WERI-Rb-1 (cell line): ENCODE data around the gene MRM1.

ENCODE experiments used
- DNase-seq: peaks from one replicate; pipeline ENCODE4 v3.0.0-alpha.2; 2020
- H3K27ac ChIP-seq: fragments of 250-450 bp; sonication (Bioruptor Pico); 2 replicates; pipeline ENCODE4 v1.5.1; 2020; ENCODE audit warnings: mild to moderate bottlenecking, moderate library complexity
- H3K27me3 ChIP-seq: fragments of 250-450 bp; sonication (Bioruptor Pico); 2 replicates; pipeline ENCODE4 v1.5.1; 2021; ENCODE audit warnings: mild to moderate bottlenecking, low read depth, moderate library complexity; ENCODE audit not compliant: insufficient read depth, severe bottlenecking
- H3K36me3 ChIP-seq: fragments of 250-450 bp; sonication (Bioruptor Pico); 2 replicates; pipeline ENCODE4 v1.5.1; 2020; ENCODE audit warnings: mild to moderate bottlenecking, moderate library complexity
- H3K4me3 ChIP-seq: 2 replicates; pipeline ENCODE4 v1.5.1; 2011; ENCODE audit warnings: low read depth, mild to moderate bottlenecking, control low read depth, low read length
- H3K9me3 ChIP-seq: fragments of 250-450 bp; sonication (Bioruptor Pico); 2 replicates; pipeline ENCODE4 v1.5.1; 2021; ENCODE audit warnings: mild to moderate bottlenecking, moderate library complexity; ENCODE audit not compliant: severe bottlenecking
- TF ChIP-seq, protein P1 (sequence below): IDR thresholded peaks from 2 replicates; pipeline ENCODE4 v1.5.1; 2011; ENCODE audit warnings: low read depth, mild to moderate bottlenecking, control low read depth, inconsistent platforms, low read length

MRM1 gene

DNA sequence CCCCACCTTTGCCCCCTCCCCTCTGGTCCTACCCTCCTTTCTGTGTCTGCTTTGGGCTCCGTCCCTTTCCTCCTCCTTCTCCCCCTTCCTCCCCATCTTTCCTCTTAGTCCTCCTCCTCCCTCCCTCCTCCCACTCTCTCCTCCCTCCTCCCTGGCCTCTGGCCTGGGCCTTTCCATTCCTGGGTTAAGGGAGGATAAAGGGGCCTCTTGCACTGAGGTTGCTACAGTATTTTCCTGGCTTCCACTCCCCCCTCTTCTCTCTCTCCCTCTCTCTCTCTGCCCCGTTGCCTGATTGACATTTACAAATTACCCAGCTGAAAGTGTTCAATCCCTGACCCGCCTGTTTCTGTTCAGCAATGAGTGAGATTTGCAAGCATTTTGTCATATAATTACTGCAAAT lies 44.0 kb downstream of the MRM1 start:
- Histone ChIP-seq H3K27me3 (no peaks in the 10 kb centered on the region), H3K4me3 (no peak overlapping the region), H3K27ac (no peak overlapping the region), H3K36me3 (no peaks in the 10 kb centered on the region), H3K9me3 (no peaks in the 10 kb centered on the region)
- TF ChIP-seq, protein P1, sequence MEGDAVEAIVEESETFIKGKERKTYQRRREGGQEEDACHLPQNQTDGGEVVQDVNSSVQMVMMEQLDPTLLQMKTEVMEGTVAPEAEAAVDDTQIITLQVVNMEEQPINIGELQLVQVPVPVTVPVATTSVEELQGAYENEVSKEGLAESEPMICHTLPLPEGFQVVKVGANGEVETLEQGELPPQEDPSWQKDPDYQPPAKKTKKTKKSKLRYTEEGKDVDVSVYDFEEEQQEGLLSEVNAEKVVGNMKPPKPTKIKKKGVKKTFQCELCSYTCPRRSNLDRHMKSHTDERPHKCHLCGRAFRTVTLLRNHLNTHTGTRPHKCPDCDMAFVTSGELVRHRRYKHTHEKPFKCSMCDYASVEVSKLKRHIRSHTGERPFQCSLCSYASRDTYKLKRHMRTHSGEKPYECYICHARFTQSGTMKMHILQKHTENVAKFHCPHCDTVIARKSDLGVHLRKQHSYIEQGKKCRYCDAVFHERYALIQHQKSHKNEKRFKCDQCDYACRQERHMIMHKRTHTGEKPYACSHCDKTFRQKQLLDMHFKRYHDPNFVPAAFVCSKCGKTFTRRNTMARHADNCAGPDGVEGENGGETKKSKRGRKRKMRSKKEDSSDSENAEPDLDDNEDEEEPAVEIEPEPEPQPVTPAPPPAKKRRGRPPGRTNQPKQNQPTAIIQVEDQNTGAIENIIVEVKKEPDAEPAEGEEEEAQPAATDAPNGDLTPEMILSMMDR = no peak
- peak; percentile 26 for DNase-seq

DNA sequence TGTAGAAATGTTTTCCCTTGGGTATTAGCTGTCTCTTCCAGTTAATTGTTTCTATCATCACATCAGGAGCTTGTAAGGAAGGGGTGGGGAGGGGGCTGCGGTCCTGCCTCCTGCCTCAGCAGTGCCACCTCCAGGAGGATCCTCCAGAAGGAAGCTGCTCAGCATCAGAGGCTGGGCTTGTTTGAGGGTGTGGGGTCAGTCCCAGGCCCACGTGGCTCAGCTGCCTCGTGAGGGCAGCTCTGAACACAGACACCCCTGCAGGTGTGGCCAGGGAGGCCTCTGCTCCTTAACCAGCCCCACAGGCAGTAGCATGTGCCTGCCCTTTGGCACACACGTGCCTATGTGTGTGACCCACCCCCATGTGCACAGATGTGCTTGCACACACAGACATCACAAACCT lies 46.3 kb downstream of the MRM1 start:
- Histone ChIP-seq H3K4me3 (no peak overlapping the region), H3K9me3 (no peaks in the 10 kb centered on the region), H3K36me3 (no peaks in the 10 kb centered on the region), H3K27ac (no peak overlapping the region), H3K27me3 (no peaks in the 10 kb centered on the region)
- peak; percentile 61 for DNase-seq
- TF ChIP-seq, protein P1 = peak; percentile 67

- H3K36me3 ChIP-seq = no peaks in the 10 kb centered on the region
- H3K4me3 ChIP-seq = peak overlapping the region; percentile 11
- H3K27ac ChIP-seq = peak overlapping the region; percentile 73
- H3K27me3 ChIP-seq = no peaks in the 10 kb centered on the region
- TF ChIP-seq, protein P1 = no peak
- H3K9me3 ChIP-seq = no peaks in the 10 kb centered on the region
- peak; percentile 33 for DNase-seq
These were observed 48.9 kb downstream of the MRM1 start for GRCh38 chr17:36650096-36650775.

DNA sequence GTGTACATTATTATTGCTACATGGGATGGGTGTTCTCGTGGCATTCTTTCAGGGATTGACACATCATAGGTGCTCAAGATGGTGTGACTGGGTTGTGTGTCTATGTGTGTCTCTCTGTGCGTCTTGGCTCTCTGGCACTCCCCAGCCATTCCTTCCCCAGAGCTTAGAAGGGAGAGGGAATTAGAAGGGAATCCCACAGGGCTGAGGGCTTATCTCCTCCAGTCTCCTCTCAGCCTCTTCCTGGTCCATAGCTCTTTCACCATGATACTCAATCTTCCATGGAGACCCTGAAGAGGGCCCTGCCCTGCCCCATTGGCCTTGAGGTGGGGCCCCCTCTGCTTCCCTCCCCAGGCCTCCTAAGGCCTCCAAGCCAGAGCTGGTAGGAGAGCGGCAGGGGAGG lies 52.0 kb downstream of the MRM1 start:
- Histone ChIP-seq H3K27me3 (no peaks in the 10 kb centered on the region), H3K4me3 (no peak overlapping the region), H3K9me3 (no peaks in the 10 kb centered on the region), H3K36me3 (no peaks in the 10 kb centered on the region), H3K27ac (peak overlapping the region; percentile 54)
- DNase-seq = peak; percentile 37
- TF ChIP-seq, protein P1 = no peak

DNA sequence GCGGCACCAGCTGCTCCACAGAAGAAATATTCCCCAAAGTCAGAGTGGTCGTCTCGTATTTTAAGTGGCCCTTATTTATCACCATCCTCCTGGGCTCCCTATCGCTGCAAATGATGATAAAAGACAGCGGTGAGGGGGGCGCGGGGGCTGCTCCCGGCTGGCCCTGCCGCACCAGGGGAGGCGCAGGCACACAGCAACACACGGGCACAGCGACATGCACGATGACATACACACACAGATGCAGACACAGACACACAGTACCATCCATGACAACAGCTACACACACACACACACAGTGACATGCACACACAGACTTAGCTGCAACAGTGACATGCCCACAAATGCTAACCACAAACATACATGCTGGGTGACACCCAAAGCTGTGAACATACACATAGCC lies 52.5 kb downstream of the MRM1 start:
- no peaks in the 10 kb centered on the region for H3K27me3 ChIP-seq
- H3K36me3 ChIP-seq = no peaks in the 10 kb centered on the region
- TF ChIP-seq, protein P1 = no peak
- H3K27ac ChIP-seq = peak overlapping the region; percentile 54; the same call in 1 of the 2 replicates
- no peak for DNase-seq
- no peak overlapping the region for H3K4me3 ChIP-seq
- H3K9me3 ChIP-seq = no peaks in the 10 kb centered on the region

DNA sequence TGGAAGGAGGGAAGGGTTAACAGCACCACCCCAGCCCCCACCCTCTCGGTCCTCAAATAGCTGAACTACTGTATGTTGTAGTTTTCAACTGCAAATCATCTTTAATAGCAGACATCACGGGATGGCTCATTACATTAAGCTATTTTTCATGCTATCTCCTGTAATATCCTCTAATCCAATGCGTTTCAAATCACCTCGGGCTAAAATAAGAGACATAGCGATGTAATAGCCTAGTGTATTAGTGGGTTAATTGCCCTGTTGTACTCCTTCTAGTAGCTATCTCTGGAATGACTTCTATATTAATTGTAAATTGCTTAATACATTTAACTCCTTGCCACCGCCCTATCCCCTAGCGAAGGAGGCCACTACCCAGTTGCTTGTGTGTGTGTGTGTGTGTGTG lies 54.3 kb downstream of the MRM1 start:
- no peak for DNase-seq
- TF ChIP-seq, protein P1 = no peak
- H3K27ac ChIP-seq = no peak overlapping the region
- H3K9me3 ChIP-seq = no peaks in the 10 kb centered on the region
- H3K27me3 ChIP-seq = no peaks in the 10 kb centered on the region
- no peak overlapping the region for H3K4me3 ChIP-seq
- H3K36me3 ChIP-seq = no peaks in the 10 kb centered on the region
